Left ventricle myocardium inferior (tissue), 1 donor: Measurements from ENCODE around the gene KRTAP29-1. TPM values are rescaled to one million over a fixed set of nuclear protein-coding genes. Genes with fewer than 3 reads are reported as not detected.

ENCODE experiments used
- DNase-seq: peaks from one replicate; pipeline ENCODE4 v3.0.0-alpha.2; 2020
- H3K27ac ChIP-seq: fragments of 200-600 bp; replicated peaks from 2 replicates; pipeline ENCODE4 v1.8.0; 2021
- H3K27me3 ChIP-seq: fragments of 200-600 bp; 2 replicates; pipeline ENCODE4 v1.8.0; 2021; ENCODE audit warnings: low read depth
- H3K36me3 ChIP-seq: fragments of 200-600 bp; 2 replicates; pipeline ENCODE4 v1.8.0; 2021
- H3K4me1 ChIP-seq: fragments of 200-600 bp; 2 replicates; pipeline ENCODE4 v1.8.0; 2021
- H3K4me3 ChIP-seq: fragments of 200-600 bp; 2 replicates; pipeline ENCODE4 v1.8.0; 2021; ENCODE audit warnings: mild to moderate bottlenecking, moderate library complexity
- H3K9me3 ChIP-seq: fragments of 200-600 bp; replicated peaks from 2 replicates; pipeline ENCODE4 v1.8.0; 2021
- intact Hi-C: fragments of 100-400 bp; cut with micrococcal nuclease; formaldehyde crosslinking; loops from one replicate; pipeline ENCODE4 v1.11.0; 2022
- total RNA-seq: library from RNA; stranded (reverse); fragmentation: NEBNext Ultra II Directional; extraction: Animal tissue kit (Norgen Biotek cat#: 25700); gene quantifications from one replicate; pipeline ENCODE4 v1.2.1, GENCODE V29; 2021
- TF ChIP-seq, protein P1 (sequence below): fragments of 200-600 bp; IDR thresholded peaks from 2 replicates; pipeline ENCODE4 v1.8.0; 2021; ENCODE audit warnings: antibody characterized with exemption, mild to moderate bottlenecking, borderline replicate concordance
- donor health status: DM: no; HTN: yes; CAD: no; lungs with severe emphysema.

Gene KRTAP29-1
- total RNA-seq, 1 donor from 2014 or later = not detected

DNA sequence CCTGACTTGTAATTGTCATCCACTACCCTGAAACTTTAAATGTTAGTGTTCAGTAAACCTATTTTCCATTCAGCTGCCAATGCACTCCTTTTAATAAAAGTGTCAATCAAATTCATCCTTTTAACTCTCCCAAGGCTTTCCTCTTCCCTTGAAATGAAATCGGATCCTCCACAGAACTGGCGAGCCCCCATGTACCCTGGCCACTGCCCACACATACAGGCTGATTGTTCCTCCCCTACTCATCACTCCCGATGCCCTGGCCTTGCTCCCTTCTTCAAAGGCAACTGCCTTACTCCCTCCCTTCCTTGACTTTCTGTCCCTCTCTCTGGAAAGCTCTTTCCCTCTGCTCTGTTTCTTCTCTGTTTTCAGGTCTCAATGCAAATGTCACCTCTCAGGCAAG, 40.4 kb upstream of the KRTAP29-1 start:
- no peak overlapping the region for H3K4me3 ChIP-seq
- H3K4me1 ChIP-seq = no peaks in the 10 kb centered on the region
- intact Hi-C loops = no loop called here
- H3K36me3 ChIP-seq = no peaks in the 10 kb centered on the region
- TF ChIP-seq, protein P1, sequence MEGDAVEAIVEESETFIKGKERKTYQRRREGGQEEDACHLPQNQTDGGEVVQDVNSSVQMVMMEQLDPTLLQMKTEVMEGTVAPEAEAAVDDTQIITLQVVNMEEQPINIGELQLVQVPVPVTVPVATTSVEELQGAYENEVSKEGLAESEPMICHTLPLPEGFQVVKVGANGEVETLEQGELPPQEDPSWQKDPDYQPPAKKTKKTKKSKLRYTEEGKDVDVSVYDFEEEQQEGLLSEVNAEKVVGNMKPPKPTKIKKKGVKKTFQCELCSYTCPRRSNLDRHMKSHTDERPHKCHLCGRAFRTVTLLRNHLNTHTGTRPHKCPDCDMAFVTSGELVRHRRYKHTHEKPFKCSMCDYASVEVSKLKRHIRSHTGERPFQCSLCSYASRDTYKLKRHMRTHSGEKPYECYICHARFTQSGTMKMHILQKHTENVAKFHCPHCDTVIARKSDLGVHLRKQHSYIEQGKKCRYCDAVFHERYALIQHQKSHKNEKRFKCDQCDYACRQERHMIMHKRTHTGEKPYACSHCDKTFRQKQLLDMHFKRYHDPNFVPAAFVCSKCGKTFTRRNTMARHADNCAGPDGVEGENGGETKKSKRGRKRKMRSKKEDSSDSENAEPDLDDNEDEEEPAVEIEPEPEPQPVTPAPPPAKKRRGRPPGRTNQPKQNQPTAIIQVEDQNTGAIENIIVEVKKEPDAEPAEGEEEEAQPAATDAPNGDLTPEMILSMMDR = no peak
- no peak for DNase-seq
- H3K27me3 ChIP-seq = peaks cover 57% of the 10 kb centered on the region
- H3K9me3 ChIP-seq = peaks cover 19% of the 10 kb centered on the region
- H3K27ac ChIP-seq = no peak overlapping the region

DNA sequence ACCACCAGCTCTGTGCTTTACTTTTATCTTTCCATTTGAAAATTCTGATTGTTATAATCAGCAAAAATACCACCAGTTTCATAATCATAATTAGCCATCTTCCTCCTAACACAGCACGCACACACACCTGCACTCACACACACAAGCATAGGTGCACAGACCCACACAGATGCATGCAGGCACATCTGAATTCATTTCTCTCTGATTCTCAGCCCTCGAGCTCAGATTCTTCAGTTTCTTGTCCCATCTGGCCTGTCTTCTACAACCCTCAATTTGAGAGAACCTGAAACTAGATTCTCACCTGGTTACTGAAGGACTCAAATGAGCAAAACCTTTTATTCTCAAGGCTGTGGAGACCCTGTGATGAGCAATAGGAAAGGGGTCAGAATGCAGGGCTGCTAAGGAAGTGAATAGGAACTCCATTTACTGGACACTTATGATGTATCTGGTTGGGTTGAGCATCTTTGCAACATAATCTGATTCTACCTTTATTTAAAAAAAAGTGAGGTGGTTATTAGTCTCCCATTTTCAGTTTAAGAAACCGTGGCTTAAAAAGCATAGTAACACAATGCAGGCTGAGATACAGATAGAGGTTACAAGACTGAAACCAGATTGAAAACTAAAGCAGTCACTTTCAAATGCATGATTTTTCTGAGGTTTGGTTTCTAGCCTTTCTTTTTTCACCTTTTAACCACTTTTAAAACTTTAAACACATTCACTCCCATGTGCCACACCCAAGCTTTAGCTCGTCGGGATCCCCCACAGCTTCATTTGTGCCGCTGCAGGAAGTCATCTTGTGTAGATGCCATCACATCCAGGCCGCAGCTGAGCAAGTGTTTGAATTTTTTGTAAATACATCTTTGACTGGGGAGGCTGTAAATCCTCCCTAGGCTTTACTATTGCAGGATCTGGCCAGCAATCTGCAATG, 38.5 kb upstream of the KRTAP29-1 start:
- Histone ChIP-seq H3K36me3 (no peaks in the 10 kb centered on the region), H3K27ac (no peak overlapping the region), H3K9me3 (peaks cover 19% of the 10 kb centered on the region), H3K27me3 (peaks cover 66% of the 10 kb centered on the region), H3K4me1 (no peaks in the 10 kb centered on the region), H3K4me3 (no peak overlapping the region)
- DNase-seq = no peak
- intact Hi-C loops = no loop called here
- TF ChIP-seq, protein P1 = no peak

DNA sequence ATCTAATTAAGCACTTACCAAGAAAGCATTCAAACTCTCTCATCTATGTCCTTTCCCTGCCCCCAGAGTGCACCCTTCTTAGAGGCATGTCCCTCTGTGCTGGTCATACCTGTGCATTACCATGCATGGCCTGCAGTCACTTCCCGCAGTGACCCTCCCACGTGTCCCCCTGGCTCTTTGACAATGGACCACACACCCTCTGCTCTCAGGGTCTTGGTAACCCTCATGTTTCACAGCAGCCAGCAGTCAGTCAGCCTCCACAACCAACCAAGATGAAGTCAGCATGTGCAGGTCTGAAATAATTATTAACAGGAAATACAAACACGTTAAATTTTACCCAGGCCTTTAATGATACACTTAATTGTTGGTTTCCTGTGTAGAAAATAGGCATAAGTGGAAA, 37.8 kb upstream of the KRTAP29-1 start:
- no peaks in the 10 kb centered on the region for H3K36me3 ChIP-seq
- no peak for DNase-seq
- peaks cover 73% of the 10 kb centered on the region for H3K27me3 ChIP-seq
- H3K27ac ChIP-seq = no peak overlapping the region
- H3K9me3 ChIP-seq = peaks cover 19% of the 10 kb centered on the region
- H3K4me1 ChIP-seq = no peaks in the 10 kb centered on the region
- intact Hi-C loops = no loop called here
- no peak overlapping the region for H3K4me3 ChIP-seq
- TF ChIP-seq, protein P1 = no peak

DNA sequence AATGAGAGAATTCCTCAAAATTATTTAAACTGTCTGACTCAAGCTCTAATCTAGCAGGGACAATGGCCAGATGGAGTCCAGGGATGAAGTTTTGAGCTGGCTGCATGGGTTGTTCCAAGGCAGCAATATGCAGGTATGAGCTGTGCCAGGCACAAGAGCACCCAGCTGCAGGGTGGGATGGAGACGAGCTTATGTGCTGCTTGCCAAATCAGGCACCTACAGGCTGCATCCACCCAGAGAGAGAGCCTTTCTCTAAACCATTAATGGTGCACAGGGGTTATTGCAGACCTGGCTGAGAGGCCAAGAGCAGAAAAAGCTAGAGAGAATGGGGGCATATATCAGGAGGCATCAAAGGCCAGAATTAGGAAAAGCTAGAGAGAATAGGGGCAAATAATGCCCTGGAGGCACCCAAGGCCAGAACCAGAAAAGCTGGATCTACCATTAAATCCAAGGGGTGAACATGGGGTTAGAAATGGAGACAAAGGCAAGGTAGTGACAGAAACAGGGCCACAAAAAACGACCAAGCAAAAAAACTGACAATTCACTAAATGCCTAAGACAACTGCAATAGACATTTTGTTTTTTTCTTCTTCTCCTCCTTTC, 37.0 kb upstream of the KRTAP29-1 start:
- H3K4me3 ChIP-seq = no peak overlapping the region
- TF ChIP-seq, protein P1 = no peak
- H3K9me3 ChIP-seq = peaks cover 19% of the 10 kb centered on the region
- intact Hi-C loops = no loop called here
- peaks cover 76% of the 10 kb centered on the region for H3K27me3 ChIP-seq
- DNase-seq = no peak
- H3K27ac ChIP-seq = no peak overlapping the region
- H3K4me1 ChIP-seq = no peaks in the 10 kb centered on the region
- H3K36me3 ChIP-seq = no peaks in the 10 kb centered on the region

DNA sequence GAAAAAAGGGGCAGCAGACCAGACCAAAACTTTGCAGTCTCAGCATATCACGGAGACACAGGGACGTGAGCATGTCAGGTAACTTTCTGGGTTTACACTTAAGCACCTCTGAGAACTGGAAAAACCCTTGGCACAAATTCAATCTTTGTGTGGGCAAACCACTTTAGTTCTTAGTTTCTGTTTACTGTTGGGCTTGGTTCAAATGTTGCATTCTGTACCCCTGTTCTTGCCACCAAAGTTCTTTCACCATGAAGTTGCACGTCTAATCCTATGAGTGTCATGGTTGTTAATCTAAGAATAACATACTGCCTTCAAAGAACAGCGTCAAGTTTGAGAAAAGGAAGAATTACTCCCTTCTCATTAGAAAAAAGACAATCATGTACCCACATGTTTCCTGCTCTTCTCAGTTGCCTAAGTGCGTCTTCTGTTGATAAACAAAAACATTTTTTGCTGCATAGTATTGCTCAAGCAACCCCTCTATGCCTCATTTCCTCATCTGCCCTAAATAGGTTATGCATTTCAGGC, 36.4 kb upstream of the KRTAP29-1 start:
- Histone ChIP-seq H3K27ac (no peak overlapping the region), H3K4me1 (no peaks in the 10 kb centered on the region), H3K27me3 (peaks cover 77% of the 10 kb centered on the region), H3K4me3 (no peak overlapping the region), H3K9me3 (peaks cover 19% of the 10 kb centered on the region), H3K36me3 (no peaks in the 10 kb centered on the region)
- intact Hi-C loops = no loop called here
- no peak for DNase-seq
- TF ChIP-seq, protein P1 = no peak
